Measurements from ENCODE around the gene CLMN. TPM values are rescaled to one million over a fixed set of nuclear protein-coding genes. Genes with fewer than 3 reads are reported as not detected.
A peak's percentile ranks its signal among the peaks of the same experiment; 100 is the strongest.

The CLMN gene
- total and polyA plus RNA-seq, 2 experiments from 2014 or later, result 3.2 to 5.7 TPM

- peak; percentile 15; the same call in 2 of the 3 replicates for ATAC-seq
- DNase-seq (ENCODE audit: low spot score), result no peak
- peaks cover 39% of the 10 kb centered on the region for H3K4me1 Mint-ChIP-seq
- H3K27me3 Mint-ChIP-seq (ENCODE audit: insufficient read depth, low read depth, poor library complexity), result peaks cover 7% of the 10 kb centered on the region
- H3K9me2 ChIP-seq (ENCODE audit: insufficient read depth), result peaks cover 2% of the 10 kb centered on the region; the same call in 1 of the 2 replicates
- H3K36me3 ChIP-seq (ENCODE audit: insufficient read depth), result peaks cover 6% of the 10 kb centered on the region; the same call in 1 of the 2 replicates
- H3K36me3 Mint-ChIP-seq (ENCODE audit: low read depth), result peaks cover 11% of the 10 kb centered on the region
- H3K27ac ChIP-seq (ENCODE audit: low read depth), result no peak overlapping the region
- H3K9me3 Mint-ChIP-seq, result peaks cover 5% of the 10 kb centered on the region; the same call in 1 of the 3 replicates
- no peaks in the 10 kb centered on the region for H3F3A ChIP-seq (replicated peaks; ENCODE audit: low read depth)
- no peak overlapping the region for H2AFZ ChIP-seq
- H3K4me2 ChIP-seq, result no peak overlapping the region
- H3K27me3 ChIP-seq (ENCODE audit: insufficient read depth), result no peaks in the 10 kb centered on the region
- H3K4me3 ChIP-seq, result no peak overlapping the region
- no peak overlapping the region; the same call in 2 of the 3 replicates for H3K4me3 Mint-ChIP-seq
- H3K79me2 ChIP-seq (replicated peaks; ENCODE audit: insufficient read depth), result no peaks in the 10 kb centered on the region
- TF ChIP-seq, protein P1, sequence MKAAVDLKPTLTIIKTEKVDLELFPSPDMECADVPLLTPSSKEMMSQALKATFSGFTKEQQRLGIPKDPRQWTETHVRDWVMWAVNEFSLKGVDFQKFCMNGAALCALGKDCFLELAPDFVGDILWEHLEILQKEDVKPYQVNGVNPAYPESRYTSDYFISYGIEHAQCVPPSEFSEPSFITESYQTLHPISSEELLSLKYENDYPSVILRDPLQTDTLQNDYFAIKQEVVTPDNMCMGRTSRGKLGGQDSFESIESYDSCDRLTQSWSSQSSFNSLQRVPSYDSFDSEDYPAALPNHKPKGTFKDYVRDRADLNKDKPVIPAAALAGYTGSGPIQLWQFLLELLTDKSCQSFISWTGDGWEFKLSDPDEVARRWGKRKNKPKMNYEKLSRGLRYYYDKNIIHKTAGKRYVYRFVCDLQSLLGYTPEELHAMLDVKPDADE (IDR thresholded peaks at IDR 0.05), result no peak
- no peak for TF ChIP-seq POLR2AphosphoS5 (IDR thresholded peaks at IDR 0.05; ENCODE audit: low read depth)
- no peak for TF ChIP-seq JUNB (IDR thresholded peaks at IDR 0.05; ENCODE audit: unreplicated experiment)
- TF ChIP-seq STAT1 (IDR thresholded peaks at IDR 0.05; ENCODE audit: unreplicated experiment), result no peak
- no peak for TF ChIP-seq ZNF114 (CRISPR knock-in tag; IDR thresholded peaks at IDR 0.05)
- TF ChIP-seq ZNF331 (CRISPR knock-in tag; IDR thresholded peaks at IDR 0.05; ENCODE audit: low read depth), result no peak
- no peak for TF ChIP-seq CTCF (conservative IDR thresholded peaks at IDR 0.05; ENCODE audit: low read depth in 2 of 2)
- TF ChIP-seq, protein P2, sequence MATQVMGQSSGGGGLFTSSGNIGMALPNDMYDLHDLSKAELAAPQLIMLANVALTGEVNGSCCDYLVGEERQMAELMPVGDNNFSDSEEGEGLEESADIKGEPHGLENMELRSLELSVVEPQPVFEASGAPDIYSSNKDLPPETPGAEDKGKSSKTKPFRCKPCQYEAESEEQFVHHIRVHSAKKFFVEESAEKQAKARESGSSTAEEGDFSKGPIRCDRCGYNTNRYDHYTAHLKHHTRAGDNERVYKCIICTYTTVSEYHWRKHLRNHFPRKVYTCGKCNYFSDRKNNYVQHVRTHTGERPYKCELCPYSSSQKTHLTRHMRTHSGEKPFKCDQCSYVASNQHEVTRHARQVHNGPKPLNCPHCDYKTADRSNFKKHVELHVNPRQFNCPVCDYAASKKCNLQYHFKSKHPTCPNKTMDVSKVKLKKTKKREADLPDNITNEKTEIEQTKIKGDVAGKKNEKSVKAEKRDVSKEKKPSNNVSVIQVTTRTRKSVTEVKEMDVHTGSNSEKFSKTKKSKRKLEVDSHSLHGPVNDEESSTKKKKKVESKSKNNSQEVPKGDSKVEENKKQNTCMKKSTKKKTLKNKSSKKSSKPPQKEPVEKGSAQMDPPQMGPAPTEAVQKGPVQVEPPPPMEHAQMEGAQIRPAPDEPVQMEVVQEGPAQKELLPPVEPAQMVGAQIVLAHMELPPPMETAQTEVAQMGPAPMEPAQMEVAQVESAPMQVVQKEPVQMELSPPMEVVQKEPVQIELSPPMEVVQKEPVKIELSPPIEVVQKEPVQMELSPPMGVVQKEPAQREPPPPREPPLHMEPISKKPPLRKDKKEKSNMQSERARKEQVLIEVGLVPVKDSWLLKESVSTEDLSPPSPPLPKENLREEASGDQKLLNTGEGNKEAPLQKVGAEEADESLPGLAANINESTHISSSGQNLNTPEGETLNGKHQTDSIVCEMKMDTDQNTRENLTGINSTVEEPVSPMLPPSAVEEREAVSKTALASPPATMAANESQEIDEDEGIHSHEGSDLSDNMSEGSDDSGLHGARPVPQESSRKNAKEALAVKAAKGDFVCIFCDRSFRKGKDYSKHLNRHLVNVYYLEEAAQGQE (IDR thresholded peaks at IDR 0.05; ENCODE audit: unreplicated experiment), result no peak
- no peak for TF ChIP-seq EZH2phosphoT487 (IDR thresholded peaks at IDR 0.05; ENCODE audit: unreplicated experiment)
- TF ChIP-seq NANOG (IDR thresholded peaks at IDR 0.05; ENCODE audit: borderline replicate concordance), result no peak
- TF ChIP-seq CREB1 (CRISPR knock-in tag; IDR thresholded peaks at IDR 0.05; ENCODE audit: low read depth), result no peak
- TF ChIP-seq ZNF462 (CRISPR knock-in tag; IDR thresholded peaks at IDR 0.05), result no peak
- no peak for TF ChIP-seq EZH2 (IDR thresholded peaks at IDR 0.05; ENCODE audit: low read depth, unreplicated experiment)
- no peak overlapping the region for H3K27ac Mint-ChIP-seq
- peaks cover 18% of the 10 kb centered on the region for H3K4me1 ChIP-seq (ENCODE audit: insufficient read depth)
- H4K20me1 ChIP-seq (replicated peaks; ENCODE audit: insufficient read depth), result no peaks in the 10 kb centered on the region
Measured at GRCh38 chr14:95198320-95198719, 121.4 kb downstream of the CLMN start.
